ENCODE data around the gene RCOR2. TPM values are rescaled to one million over a fixed set of nuclear protein-coding genes. Genes with fewer than 3 reads are reported as not detected.
"Not testable (repeated sequence)": the region's sequence is repeated elsewhere in the genome, so short reads cannot be mapped to it uniquely, and the experiment has no call there.

Gene RCOR2
- total and polyA plus RNA-seq, 2 experiments from 2014 or later: 5.5 to 66.9 TPM

- Histone ChIP-seq H3K27ac (ENCODE audit: low read depth) (no peak overlapping the region), H2AFZ (no peak overlapping the region), H3K4me2 (no peak overlapping the region), H3K9me2 (ENCODE audit: insufficient read depth) (no peaks in the 10 kb centered on the region), H4K20me1 (replicated peaks; ENCODE audit: insufficient read depth) (no peaks in the 10 kb centered on the region; the same call in 1 of the 2 replicates), H3K4me3 (no peak overlapping the region), H3F3A (replicated peaks; ENCODE audit: low read depth) (no peaks in the 10 kb centered on the region), H3K27me3 (ENCODE audit: insufficient read depth) (peaks cover 64% of the 10 kb centered on the region), H3K79me2 (replicated peaks; ENCODE audit: insufficient read depth) (no peaks in the 10 kb centered on the region), H3K4me1 (ENCODE audit: insufficient read depth) (no peaks in the 10 kb centered on the region), H3K36me3 (ENCODE audit: insufficient read depth) (no peaks in the 10 kb centered on the region)
- Mint-ChIP-seq H3K4me3 (no peak overlapping the region), H3K27ac (no peak overlapping the region), H3K4me1 (no peaks in the 10 kb centered on the region; the same call in 2 of the 3 replicates), H3K36me3 (ENCODE audit: low read depth) (no peaks in the 10 kb centered on the region), H3K27me3 (ENCODE audit: insufficient read depth, low read depth, poor library complexity) (peaks cover 35% of the 10 kb centered on the region), H3K9me3 (no peaks in the 10 kb centered on the region)
- DNase-seq (ENCODE audit: low spot score): no peak
- no peak for TF ChIP-seq NANOG (IDR thresholded peaks at IDR 0.05; ENCODE audit: borderline replicate concordance)
- no peak for TF ChIP-seq CTCF (conservative IDR thresholded peaks at IDR 0.05; ENCODE audit: low read depth in 2 of 2)
- TF ChIP-seq ZNF114 (CRISPR knock-in tag; IDR thresholded peaks at IDR 0.05): no peak
- no peak for TF ChIP-seq STAT1 (IDR thresholded peaks at IDR 0.05; ENCODE audit: unreplicated experiment)
- no peak for TF ChIP-seq EZH2 (IDR thresholded peaks at IDR 0.05; ENCODE audit: low read depth, unreplicated experiment)
- TF ChIP-seq, protein P1, sequence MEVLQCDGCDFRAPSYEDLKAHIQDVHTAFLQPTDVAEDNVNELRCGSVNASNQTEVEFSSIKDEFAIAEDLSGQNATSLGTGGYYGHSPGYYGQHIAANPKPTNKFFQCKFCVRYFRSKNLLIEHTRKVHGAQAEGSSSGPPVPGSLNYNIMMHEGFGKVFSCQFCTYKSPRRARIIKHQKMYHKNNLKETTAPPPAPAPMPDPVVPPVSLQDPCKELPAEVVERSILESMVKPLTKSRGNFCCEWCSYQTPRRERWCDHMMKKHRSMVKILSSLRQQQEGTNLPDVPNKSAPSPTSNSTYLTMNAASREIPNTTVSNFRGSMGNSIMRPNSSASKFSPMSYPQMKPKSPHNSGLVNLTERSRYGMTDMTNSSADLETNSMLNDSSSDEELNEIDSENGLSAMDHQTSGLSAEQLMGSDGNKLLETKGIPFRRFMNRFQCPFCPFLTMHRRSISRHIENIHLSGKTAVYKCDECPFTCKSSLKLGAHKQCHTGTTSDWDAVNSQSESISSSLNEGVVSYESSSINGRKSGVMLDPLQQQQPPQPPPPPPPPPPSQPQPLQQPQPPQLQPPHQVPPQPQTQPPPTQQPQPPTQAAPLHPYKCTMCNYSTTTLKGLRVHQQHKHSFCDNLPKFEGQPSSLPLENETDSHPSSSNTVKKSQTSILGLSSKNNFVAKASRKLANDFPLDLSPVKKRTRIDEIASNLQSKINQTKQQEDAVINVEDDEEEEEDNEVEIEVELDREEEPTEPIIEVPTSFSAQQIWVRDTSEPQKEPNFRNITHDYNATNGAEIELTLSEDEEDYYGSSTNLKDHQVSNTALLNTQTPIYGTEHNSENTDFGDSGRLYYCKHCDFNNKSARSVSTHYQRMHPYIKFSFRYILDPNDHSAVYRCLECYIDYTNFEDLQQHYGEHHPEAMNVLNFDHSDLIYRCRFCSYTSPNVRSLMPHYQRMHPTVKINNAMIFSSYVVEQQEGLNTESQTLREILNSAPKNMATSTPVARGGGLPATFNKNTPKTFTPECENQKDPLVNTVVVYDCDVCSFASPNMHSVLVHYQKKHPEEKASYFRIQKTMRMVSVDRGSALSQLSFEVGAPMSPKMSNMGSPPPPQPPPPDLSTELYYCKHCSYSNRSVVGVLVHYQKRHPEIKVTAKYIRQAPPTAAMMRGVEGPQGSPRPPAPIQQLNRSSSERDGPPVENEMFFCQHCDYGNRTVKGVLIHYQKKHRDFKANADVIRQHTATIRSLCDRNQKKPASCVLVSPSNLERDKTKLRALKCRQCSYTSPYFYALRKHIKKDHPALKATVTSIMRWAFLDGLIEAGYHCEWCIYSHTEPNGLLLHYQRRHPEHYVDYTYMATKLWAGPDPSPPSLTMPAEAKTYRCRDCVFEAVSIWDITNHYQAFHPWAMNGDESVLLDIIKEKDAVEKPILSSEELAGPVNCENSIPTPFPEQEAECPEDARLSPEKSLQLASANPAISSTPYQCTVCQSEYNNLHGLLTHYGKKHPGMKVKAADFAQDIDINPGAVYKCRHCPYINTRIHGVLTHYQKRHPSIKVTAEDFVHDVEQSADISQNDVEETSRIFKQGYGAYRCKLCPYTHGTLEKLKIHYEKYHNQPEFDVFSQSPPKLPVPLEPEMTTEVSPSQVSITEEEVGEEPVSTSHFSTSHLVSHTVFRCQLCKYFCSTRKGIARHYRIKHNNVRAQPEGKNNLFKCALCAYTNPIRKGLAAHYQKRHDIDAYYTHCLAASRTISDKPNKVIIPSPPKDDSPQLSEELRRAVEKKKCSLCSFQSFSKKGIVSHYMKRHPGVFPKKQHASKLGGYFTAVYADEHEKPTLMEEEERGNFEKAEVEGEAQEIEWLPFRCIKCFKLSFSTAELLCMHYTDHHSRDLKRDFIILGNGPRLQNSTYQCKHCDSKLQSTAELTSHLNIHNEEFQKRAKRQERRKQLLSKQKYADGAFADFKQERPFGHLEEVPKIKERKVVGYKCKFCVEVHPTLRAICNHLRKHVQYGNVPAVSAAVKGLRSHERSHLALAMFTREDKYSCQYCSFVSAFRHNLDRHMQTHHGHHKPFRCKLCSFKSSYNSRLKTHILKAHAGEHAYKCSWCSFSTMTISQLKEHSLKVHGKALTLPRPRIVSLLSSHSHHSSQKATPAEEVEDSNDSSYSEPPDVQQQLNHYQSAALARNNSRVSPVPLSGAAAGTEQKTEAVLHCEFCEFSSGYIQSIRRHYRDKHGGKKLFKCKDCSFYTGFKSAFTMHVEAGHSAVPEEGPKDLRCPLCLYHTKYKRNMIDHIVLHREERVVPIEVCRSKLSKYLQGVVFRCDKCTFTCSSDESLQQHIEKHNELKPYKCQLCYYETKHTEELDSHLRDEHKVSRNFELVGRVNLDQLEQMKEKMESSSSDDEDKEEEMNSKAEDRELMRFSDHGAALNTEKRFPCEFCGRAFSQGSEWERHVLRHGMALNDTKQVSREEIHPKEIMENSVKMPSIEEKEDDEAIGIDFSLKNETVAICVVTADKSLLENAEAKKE (CRISPR knock-in tag; IDR thresholded peaks at IDR 0.05): no peak
- TF ChIP-seq CREB1 (CRISPR knock-in tag; IDR thresholded peaks at IDR 0.05; ENCODE audit: low read depth): no peak
- no peak for TF ChIP-seq ZNF331 (CRISPR knock-in tag; IDR thresholded peaks at IDR 0.05; ENCODE audit: low read depth)
- no peak for TF ChIP-seq POLR2AphosphoS5 (IDR thresholded peaks at IDR 0.05; ENCODE audit: low read depth)
- TF ChIP-seq, protein P2, sequence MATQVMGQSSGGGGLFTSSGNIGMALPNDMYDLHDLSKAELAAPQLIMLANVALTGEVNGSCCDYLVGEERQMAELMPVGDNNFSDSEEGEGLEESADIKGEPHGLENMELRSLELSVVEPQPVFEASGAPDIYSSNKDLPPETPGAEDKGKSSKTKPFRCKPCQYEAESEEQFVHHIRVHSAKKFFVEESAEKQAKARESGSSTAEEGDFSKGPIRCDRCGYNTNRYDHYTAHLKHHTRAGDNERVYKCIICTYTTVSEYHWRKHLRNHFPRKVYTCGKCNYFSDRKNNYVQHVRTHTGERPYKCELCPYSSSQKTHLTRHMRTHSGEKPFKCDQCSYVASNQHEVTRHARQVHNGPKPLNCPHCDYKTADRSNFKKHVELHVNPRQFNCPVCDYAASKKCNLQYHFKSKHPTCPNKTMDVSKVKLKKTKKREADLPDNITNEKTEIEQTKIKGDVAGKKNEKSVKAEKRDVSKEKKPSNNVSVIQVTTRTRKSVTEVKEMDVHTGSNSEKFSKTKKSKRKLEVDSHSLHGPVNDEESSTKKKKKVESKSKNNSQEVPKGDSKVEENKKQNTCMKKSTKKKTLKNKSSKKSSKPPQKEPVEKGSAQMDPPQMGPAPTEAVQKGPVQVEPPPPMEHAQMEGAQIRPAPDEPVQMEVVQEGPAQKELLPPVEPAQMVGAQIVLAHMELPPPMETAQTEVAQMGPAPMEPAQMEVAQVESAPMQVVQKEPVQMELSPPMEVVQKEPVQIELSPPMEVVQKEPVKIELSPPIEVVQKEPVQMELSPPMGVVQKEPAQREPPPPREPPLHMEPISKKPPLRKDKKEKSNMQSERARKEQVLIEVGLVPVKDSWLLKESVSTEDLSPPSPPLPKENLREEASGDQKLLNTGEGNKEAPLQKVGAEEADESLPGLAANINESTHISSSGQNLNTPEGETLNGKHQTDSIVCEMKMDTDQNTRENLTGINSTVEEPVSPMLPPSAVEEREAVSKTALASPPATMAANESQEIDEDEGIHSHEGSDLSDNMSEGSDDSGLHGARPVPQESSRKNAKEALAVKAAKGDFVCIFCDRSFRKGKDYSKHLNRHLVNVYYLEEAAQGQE (IDR thresholded peaks at IDR 0.05; ENCODE audit: unreplicated experiment): no peak
- no peak for ATAC-seq
Measured at GRCh38 chr11:63966444-63966843, 49.5 kb upstream of the RCOR2 start.

GRCh38 chr11:63963895-63964294 lies 46.9 kb upstream of the RCOR2 start:
- H3K36me3 ChIP-seq (ENCODE audit: insufficient read depth); H3K4me1 Mint-ChIP-seq; H3K27ac ChIP-seq (ENCODE audit: low read depth); H4K20me1 ChIP-seq (replicated peaks; ENCODE audit: insufficient read depth); ATAC-seq; H3K79me2 ChIP-seq (replicated peaks; ENCODE audit: insufficient read depth); DNase-seq (ENCODE audit: low spot score); H3F3A ChIP-seq (replicated peaks; ENCODE audit: low read depth); H3K4me1 ChIP-seq (ENCODE audit: insufficient read depth); H2AFZ ChIP-seq; H3K36me3 Mint-ChIP-seq (ENCODE audit: low read depth); H3K4me3 ChIP-seq; H3K27ac Mint-ChIP-seq; H3K9me2 ChIP-seq (ENCODE audit: insufficient read depth); H3K4me2 ChIP-seq; H3K4me3 Mint-ChIP-seq; H3K9me3 Mint-ChIP-seq: not testable (repeated sequence)
- H3K27me3 Mint-ChIP-seq (ENCODE audit: insufficient read depth, low read depth, poor library complexity): peaks cover 21% of the 10 kb centered on the region
- H3K27me3 ChIP-seq (ENCODE audit: insufficient read depth): peaks cover 39% of the 10 kb centered on the region

All from GM23338 (cell line).